HEK293 (cell line): ENCODE results near the gene GRN.

Source experiments
- CTCF ChIP-seq: fragments of 450-650 bp; formaldehyde crosslinking; IDR thresholded peaks from 2 replicates; pipeline ENCODE4 v1.5.1; 2016; ENCODE audit warnings: missing biosample characterization, missing genetic modification characterization
- KLF7 ChIP-seq: fragments of 450-650 bp; formaldehyde crosslinking; IDR thresholded peaks from 2 replicates; pipeline ENCODE4 v1.5.1; 2016; ENCODE audit warnings: missing biosample characterization, missing genetic modification characterization, borderline replicate concordance
- ZNF350 ChIP-seq: fragments of 450-650 bp; formaldehyde crosslinking; IDR thresholded peaks from 2 replicates; pipeline ENCODE4 v1.5.0; 2017; ENCODE audit warnings: missing biosample characterization, mild to moderate bottlenecking, missing genetic modification characterization
- ZNF423 ChIP-seq: fragments of 450-650 bp; formaldehyde crosslinking; IDR thresholded peaks from 2 replicates; pipeline ENCODE4 v1.5.1; 2016; ENCODE audit warnings: missing biosample characterization, missing genetic modification characterization
- ZNF596 ChIP-seq: fragments of 450-650 bp; IDR thresholded peaks from 2 replicates; pipeline ENCODE4 v1.5.0; 2018; ENCODE audit warnings: missing biosample characterization, mild to moderate bottlenecking, missing genetic modification characterization, moderate library complexity
- ZNF707 ChIP-seq: fragments of 450-650 bp; formaldehyde crosslinking; IDR thresholded peaks from 2 replicates; pipeline ENCODE4 v1.5.1; 2016; ENCODE audit warnings: missing biosample characterization, missing genetic modification characterization
- ZNF791 ChIP-seq: fragments of 450-650 bp; formaldehyde crosslinking; IDR thresholded peaks from 2 replicates; pipeline ENCODE4 v1.5.1; 2016; ENCODE audit warnings: missing biosample characterization, missing genetic modification characterization
- ZNF837 ChIP-seq: fragments of 450-650 bp; formaldehyde crosslinking; IDR thresholded peaks from 2 replicates; pipeline ENCODE4 v1.5.1; 2016; ENCODE audit warnings: missing biosample characterization, missing genetic modification characterization
- ZNF843 ChIP-seq: fragments of 450-650 bp; formaldehyde crosslinking; IDR thresholded peaks from 2 replicates; pipeline ENCODE4 v1.5.1; 2016; ENCODE audit warnings: missing biosample characterization, missing genetic modification characterization
- TF ChIP-seq, protein P1 (sequence below): IDR thresholded peaks from 2 replicates; pipeline ENCODE4 v1.6.1; 2011; ENCODE audit warnings: mild to moderate bottlenecking, low read depth, low read length, borderline replicate concordance

DNA sequence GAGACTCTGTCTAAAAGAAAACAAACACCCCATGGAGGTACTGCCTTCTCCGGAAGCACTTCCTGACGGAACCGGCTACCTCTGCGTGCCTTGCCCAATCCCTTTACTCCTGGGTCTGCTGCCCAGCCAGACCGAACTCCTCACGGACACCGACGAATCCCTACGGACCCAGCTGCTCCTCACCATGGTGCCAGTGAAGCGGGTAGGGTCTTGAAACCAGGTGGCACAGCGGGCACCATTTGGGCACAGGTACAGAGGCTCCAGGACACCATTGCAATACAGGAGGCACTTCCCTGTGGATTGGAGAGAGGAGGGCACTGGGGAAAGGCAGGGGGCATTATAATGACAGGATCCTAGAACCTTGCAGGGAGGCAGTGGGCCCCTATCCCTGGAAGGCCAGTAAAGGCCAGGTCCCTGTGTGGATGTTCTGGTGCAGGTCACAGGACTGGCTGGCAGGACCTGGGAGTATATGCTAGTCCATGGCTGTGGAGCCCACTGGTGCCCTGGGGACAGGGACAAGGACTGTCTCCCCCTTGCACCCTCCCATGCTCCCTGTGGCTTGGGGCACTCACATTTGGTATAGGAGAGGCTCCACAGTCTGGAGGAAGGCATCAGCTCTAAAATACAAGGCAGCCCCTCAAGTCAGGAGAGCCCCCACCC lies 22.7 kb upstream of the GRN start:
- TF ChIP-seq, protein P1, sequence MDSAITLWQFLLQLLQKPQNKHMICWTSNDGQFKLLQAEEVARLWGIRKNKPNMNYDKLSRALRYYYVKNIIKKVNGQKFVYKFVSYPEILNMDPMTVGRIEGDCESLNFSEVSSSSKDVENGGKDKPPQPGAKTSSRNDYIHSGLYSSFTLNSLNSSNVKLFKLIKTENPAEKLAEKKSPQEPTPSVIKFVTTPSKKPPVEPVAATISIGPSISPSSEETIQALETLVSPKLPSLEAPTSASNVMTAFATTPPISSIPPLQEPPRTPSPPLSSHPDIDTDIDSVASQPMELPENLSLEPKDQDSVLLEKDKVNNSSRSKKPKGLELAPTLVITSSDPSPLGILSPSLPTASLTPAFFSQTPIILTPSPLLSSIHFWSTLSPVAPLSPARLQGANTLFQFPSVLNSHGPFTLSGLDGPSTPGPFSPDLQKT, result no peak
- TF ChIP-seq ZNF837 (tag by site-specific recombination), result no peak
- TF ChIP-seq ZNF423 (tag by site-specific recombination), result no peak
- no peak for TF ChIP-seq ZNF843 (tag by site-specific recombination)
- no peak for TF ChIP-seq ZNF791
- TF ChIP-seq ZNF350 (tag by site-specific recombination), result no peak
- no peak for TF ChIP-seq ZNF596
- TF ChIP-seq CTCF (tag by site-specific recombination), result no peak
- TF ChIP-seq KLF7 (tag by site-specific recombination), result no peak
- no peak for TF ChIP-seq ZNF707
